Suprapubic skin (tissue), 4 donors: ENCODE measurements around the gene DPYSL3.

Source experiments
- CTCF ChIP-seq, 2 donors: fragments of 200-600 bp in 1 of 2; fragments of 450-650 bp in 1 of 2; sonication (generic) in 1 of 2; IDR thresholded peaks; one replicate each; pipeline ENCODE4 v1.5.1; 2016 to 2019; ENCODE audit warnings: antibody characterized with exemption in 2 of 2, mild to moderate bottlenecking in 1 of 2, moderate library complexity in 1 of 2
- EP300 ChIP-seq: sonication (generic); formaldehyde crosslinking; IDR thresholded peaks from one replicate; pipeline ENCODE4 v1.6.1; 2017; ENCODE audit warnings: antibody characterized with exemption
- POLR2AphosphoS5 ChIP-seq, 3 donors: sonication (generic); formaldehyde crosslinking; IDR thresholded peaks; one replicate each; pipeline ENCODE4 v1.6.1; 2017; ENCODE audit warnings: antibody characterized with exemption in 3 of 3

- TF ChIP-seq CTCF (IDR thresholded peaks at IDR 0.05) (no peak), EP300 (peak; percentile 65), POLR2AphosphoS5 (IDR thresholded peaks at IDR 0.05) (peak in 1 of 3 donors; percentile 35)
These were observed 105.9 kb downstream of the DPYSL3 start for GRCh38 chr5:147403651-147404640.
